ENCODE results near the gene PCK2. TPM values are rescaled to one million over a fixed set of nuclear protein-coding genes. Genes with fewer than 3 reads are reported as not detected.

PCK2 gene
- total and polyA plus RNA-seq, 2 of the 13 experiments (the other 11 are each of a cell fraction or from before 2014, with no cell fraction given): 129 to 272 TPM

DNA sequence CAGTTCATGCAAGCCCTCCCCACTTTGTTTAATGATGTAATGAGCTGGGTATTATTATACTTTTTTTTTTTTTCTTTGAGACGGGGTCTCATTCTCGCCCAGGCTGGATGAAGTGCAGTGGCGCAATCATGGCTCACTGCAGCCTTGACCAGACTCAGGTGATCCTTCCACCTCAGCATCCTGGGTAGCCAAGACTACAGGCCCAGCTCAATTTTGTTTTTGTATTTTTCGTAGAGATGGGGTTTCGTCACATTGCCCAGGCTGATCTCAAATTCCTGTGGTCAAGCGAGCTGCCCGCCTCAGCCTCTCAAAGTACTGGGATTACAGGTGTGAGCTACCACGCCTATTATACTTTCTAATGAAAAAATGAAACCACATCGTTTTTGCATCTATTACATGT, 15.9 kb downstream of the PCK2 start (continued):
- TF ChIP-seq RFXANK (CRISPR knock-in tag; IDR thresholded peaks at IDR 0.05): no peak
- no peak for TF ChIP-seq ZBTB8A (CRISPR knock-in tag; IDR thresholded peaks at IDR 0.05; ENCODE audit: borderline replicate concordance, low read depth)
- TF ChIP-seq, protein P1, sequence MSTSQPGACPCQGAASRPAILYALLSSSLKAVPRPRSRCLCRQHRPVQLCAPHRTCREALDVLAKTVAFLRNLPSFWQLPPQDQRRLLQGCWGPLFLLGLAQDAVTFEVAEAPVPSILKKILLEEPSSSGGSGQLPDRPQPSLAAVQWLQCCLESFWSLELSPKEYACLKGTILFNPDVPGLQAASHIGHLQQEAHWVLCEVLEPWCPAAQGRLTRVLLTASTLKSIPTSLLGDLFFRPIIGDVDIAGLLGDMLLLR (CRISPR knock-in tag; IDR thresholded peaks at IDR 0.05): no peak
- TF ChIP-seq ZNF510 (CRISPR knock-in tag; IDR thresholded peaks at IDR 0.05; ENCODE audit: low read depth): no peak
- no peak for TF ChIP-seq POGZ (CRISPR knock-in tag; IDR thresholded peaks at IDR 0.05)
- no peak for TF ChIP-seq ZNF775 (CRISPR knock-in tag; IDR thresholded peaks at IDR 0.05; ENCODE audit: borderline replicate concordance)
- no peak for TF ChIP-seq ZNF124 (CRISPR knock-in tag; IDR thresholded peaks at IDR 0.05)
- no peak for TF ChIP-seq SOX6 (IDR thresholded peaks at IDR 0.05)
- peak; percentile 6; the same call in 1 of the 2 replicates for TF ChIP-seq SOX6 (CRISPR knock-in tag; IDR thresholded peaks at IDR 0.05)
- TF ChIP-seq SNAPC2 (CRISPR knock-in tag; IDR thresholded peaks at IDR 0.05): no peak
- TF ChIP-seq ZMAT3 (CRISPR knock-in tag; conservative IDR thresholded peaks at IDR 0.05): no peak
- TF ChIP-seq TBL1XR1 (IDR thresholded peaks at IDR 0.05; ENCODE audit: borderline replicate concordance, low read length, partially characterized antibody): no peak
- TF ChIP-seq ZNF24 (IDR thresholded peaks at IDR 0.05): no peak
- 0 out of 2 replicates have a peak, but pooled peaks have one; percentile 45 for TF ChIP-seq TARDBP (CRISPR knock-in tag; IDR thresholded peaks at IDR 0.05)
- peak; percentile 93 for TF ChIP-seq CBFB (CRISPR knock-in tag; IDR thresholded peaks at IDR 0.05)
- no peak for TF ChIP-seq ZNF253 (CRISPR knock-in tag; IDR thresholded peaks at IDR 0.05; ENCODE audit: borderline replicate concordance)
- TF ChIP-seq ZBTB7B (CRISPR knock-in tag; IDR thresholded peaks at IDR 0.05): no peak
- no peak for TF ChIP-seq HNRNPH1 (optimal IDR thresholded peaks at IDR 0.05; ENCODE audit: low read depth, low read length)
- TF ChIP-seq POLR2A (IDR thresholded peaks at IDR 0.05; ENCODE audit: insufficient read depth in 1 of 2, low read depth in 2 of 2, low read length in 2 of 2): no peak
- no peak for TF ChIP-seq AKAP8 (CRISPR knock-in tag; IDR thresholded peaks at IDR 0.05)
- no peak for TF ChIP-seq NFKBIZ (CRISPR knock-in tag; IDR thresholded peaks at IDR 0.05)
- TF ChIP-seq ZNF563 (CRISPR knock-in tag; IDR thresholded peaks at IDR 0.05): no peak
- TF ChIP-seq GZF1 (CRISPR knock-in tag; IDR thresholded peaks at IDR 0.05): no peak
- TF ChIP-seq BRD4 (CRISPR knock-in tag; IDR thresholded peaks at IDR 0.05): no peak
- TF ChIP-seq HMG20B (CRISPR knock-in tag; conservative IDR thresholded peaks at IDR 0.05): 0 out of 2 replicates have a peak, but pooled peaks have one; percentile 28
- TF ChIP-seq ZNF17 (CRISPR knock-in tag; IDR thresholded peaks at IDR 0.05): no peak
- TF ChIP-seq GATA4 (IDR thresholded peaks at IDR 0.05; ENCODE audit: borderline replicate concordance, low read depth): no peak
- no peak for TF ChIP-seq ATF7-NPFF (CRISPR knock-in tag; IDR thresholded peaks at IDR 0.05; ENCODE audit: low read depth)
- TF ChIP-seq NFATC3 (CRISPR knock-in tag; IDR thresholded peaks at IDR 0.05): no peak
- TF ChIP-seq ZNF850 (CRISPR knock-in tag; conservative IDR thresholded peaks at IDR 0.05): no peak
- TF ChIP-seq NFIC (IDR thresholded peaks at IDR 0.05; ENCODE audit: low read length): no peak
- no peak for TF ChIP-seq AGO1 (IDR thresholded peaks at IDR 0.05; ENCODE audit: low read depth, low read length, poor library complexity, severe bottlenecking)
- TF ChIP-seq SNRNP70 (IDR thresholded peaks at IDR 0.05; ENCODE audit: low read depth, low read length): no peak
